Stimulated activated CD4-positive, alpha-beta T cell treated with anti-CD3 and anti-CD28 coated beads, Interleukin-2, amount 100 ng/mL, for 48 hours (primary cell): ENCODE measurements around the gene CCDC92.
"Not testable (repeated sequence)": the region's sequence is repeated elsewhere in the genome, so short reads cannot be mapped to it uniquely, and the experiment has no call there.

Source experiments
- DNase-seq, 2 donors: peaks; one replicate each; pipeline ENCODE4 v3.0.0-alpha.2; 2020

Gene CCDC92

DNA sequence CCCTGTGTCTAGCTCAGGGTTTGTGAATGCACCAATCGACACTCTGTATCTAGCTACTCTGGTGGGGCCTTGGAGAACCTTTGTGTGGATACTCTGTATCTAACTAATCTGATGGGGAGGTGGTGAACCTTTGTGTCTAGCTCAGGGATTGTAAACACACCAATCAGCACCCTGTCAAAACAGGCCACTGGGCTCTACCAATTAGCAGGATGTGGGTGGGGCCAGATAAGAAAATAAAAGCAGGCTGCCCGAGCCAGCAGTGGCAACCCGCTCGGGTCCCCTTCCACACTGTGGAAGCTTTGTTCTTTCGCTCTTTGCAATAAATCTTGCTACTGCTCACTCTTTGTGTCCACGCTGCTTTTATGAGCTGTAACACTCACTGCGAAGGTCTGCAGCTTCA lies 25.1 kb downstream of the CCDC92 start:
- not testable (repeated sequence) for DNase-seq

DNA sequence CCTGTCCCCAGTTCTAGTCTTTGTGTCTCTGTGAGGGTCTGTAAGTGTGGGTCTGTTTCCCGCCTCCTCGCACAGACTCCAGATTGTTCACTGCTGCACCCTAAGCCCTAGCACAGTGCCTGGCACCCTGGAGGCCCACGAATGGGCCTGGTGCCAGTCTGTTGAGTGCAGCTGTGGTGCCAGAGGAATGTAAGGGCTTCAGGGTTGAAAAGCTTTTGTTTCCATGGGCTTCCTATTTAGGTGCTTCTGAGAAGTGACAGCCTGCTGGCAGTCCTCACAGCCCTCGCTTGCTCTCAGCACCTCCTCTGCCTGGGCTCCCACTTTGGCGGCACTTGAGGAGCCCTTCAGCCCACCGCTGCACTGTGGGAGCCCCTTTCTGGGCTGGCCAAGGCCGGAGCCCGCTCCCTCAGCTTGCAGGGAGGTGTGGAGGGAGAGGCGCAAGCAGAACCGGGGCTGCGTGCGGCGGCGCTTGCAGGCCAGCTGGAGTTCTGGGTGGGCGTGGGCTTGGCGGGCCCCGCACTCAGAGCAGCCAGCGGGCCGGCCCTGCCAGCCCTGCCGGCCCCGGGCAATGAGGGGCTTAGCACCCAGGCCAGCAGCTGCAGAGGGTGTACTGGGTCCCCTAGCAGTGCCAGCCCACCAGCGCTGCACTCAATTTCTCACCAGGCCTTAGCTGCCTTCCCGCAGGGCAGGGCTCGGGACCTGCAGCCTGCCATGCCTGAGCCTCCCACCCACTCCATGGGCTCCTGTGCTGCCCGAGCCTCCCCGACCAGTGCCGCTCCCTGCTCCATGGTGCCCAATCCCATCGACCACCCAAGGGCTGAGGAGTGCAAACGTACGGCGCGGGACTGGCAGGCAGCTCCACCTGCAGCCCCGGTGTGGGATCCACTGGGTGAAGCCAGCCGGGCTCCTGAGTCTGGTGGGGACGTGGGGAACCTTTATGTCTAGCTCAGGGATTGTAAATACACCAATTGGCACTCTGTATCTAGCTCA lies 25.8 kb downstream of the CCDC92 start:
- DNase-seq = not testable (repeated sequence)

DNA sequence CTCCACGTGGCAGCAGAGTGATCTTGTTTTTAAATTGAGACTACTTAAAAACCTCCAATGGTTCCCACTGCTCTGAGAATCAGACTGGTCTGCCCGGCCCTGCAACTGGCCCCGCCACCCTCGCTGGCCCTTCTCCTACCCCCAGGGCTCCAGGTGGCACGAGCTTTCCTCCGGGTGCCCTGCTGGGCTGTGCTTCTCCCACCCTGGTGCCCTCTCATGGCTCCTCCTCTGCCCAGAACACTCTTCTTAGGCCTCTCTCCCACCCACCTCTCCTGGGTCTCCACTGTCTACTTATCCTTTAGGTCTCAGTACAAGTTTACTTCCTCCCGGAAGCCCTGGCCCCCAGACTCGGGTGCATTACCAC lies 26.5 kb downstream of the CCDC92 start:
- DNase-seq = no peak

DNA sequence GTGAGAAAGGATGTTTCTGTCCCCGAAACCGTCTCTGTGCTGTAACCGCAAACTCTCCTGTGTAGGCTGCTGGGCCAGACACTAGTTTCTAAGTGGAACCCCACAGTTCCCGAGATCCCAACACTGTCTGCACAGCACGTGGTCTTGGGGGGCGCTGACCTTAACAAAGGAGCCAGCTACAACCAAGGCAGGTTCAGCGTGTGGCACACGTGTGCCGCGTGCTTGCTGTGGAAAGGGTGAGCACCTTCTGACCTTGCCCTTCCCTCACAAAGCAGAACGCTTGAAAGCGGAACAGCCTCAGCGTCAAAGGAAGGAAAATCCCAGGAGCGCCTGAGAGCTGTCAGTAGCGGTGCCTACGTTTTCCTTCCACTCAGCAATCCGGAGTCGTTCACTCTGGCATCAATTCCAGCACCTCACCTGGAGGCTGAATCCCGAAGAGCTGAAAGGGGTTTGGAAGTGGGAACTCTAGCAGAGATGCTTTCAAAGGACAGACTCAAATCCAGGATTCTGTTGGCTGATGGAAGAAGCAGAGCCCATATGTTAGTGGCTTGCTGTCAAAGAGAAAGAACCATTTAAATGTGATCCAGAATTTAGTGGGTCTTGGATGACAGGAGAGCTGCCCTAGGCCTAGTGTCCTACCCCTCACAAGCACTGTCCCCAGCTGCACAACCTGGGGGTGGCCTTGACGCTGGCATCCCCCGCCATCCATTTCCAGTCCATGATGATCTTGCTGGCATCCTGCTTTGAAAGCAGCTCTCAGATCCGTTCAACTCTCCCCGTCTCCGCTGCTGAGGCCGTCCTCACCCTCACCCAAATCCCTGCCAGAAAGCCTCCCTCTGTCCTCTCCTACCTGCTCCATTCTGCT lies 27.1 kb downstream of the CCDC92 start:
- DNase-seq = no peak

DNA sequence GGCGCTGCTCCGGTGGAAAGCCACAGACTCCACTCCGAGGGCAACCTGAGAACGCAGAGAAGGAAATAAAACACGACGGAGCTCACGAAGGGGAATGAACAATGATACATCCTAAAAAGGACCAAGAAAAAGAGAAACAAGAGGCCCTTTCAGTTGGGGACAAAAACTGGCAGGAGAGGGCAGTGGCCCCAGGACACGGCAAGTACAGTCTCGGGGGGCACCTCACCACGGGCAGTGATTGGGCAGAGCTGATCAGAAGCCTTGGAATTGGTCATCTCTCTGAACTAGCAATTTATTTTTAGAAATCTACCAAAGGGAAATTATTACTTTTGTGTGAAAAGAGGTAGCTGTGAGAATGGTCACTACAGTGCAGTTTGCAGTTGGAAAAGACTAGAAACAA lies 27.9 kb downstream of the CCDC92 start:
- no peak for DNase-seq

DNA sequence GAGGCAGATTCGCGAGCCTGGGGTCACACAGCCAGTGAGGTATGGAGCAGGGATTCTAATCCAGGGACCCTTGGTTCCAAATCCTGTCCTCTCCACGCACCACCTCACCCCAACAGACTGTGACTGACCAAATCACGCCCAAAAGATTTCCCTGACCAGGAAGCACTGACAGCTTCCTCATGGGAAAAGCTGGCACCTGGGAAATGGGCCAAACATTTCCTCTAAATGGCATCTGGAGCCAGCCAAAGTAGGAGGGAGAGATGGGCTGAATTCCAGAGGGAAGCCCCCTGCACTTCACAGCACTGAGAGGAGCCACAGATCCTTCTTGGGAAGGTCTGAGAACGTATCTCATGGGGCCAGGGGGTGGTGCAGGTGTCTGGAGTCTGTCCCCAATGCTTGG lies 28.8 kb downstream of the CCDC92 start:
- DNase-seq = no peak

DNA sequence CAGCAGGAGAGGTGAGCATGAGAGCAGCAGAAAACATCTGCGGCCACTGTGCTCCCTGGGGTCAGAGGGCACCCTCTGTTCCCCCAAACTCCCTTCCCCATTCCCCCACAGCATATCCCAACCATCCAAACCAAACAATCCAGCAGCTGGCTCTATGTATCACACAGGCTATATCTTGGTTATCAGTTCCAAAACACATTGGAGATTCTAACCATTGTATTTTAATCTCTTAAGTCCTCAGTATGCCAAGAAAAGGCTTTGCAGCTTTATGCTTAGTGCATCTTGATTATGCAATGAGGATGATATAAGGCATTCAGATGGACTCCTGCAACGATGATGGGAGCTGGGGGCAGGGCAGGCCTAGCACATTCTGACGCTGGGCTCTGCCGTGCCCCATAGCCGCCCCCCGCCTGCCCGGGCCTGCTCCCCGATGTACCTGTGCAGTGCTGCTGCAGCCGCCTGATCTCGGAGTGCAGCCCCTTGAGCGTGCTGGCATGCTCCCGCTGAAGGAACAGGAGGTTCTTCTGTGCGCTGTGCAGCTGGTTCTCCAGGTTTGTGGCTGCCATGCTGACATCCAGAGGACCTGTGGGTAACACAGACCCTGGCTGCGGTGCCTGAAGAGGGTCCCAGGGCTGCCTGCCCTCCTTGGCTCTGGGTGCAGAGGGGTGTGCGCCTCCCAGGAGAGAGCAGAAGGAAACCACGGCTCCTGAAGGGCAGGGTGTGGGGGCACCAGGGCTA lies 29.6 kb downstream of the CCDC92 start:
- DNase-seq = no peak

DNA sequence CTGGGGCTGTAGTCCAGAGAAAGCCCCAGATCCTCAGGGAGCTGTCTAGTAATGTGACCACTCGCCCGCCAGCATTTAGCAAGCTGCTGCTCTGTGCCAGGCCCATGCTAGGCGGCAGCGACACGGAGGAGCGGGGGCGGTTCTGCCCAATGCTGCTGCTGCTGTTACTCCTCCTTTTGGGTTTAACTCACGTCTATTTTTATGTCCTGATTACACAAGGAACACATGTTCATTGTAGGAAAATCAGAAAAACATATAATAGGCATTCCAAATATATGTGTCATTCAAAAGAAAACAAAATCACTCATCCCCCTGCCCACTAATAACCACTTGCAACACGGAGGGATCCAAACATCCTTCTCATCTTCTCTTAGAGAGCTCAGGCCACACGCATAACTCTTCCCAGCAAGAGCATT lies 30.4 kb downstream of the CCDC92 start:
- no peak for DNase-seq

DNA sequence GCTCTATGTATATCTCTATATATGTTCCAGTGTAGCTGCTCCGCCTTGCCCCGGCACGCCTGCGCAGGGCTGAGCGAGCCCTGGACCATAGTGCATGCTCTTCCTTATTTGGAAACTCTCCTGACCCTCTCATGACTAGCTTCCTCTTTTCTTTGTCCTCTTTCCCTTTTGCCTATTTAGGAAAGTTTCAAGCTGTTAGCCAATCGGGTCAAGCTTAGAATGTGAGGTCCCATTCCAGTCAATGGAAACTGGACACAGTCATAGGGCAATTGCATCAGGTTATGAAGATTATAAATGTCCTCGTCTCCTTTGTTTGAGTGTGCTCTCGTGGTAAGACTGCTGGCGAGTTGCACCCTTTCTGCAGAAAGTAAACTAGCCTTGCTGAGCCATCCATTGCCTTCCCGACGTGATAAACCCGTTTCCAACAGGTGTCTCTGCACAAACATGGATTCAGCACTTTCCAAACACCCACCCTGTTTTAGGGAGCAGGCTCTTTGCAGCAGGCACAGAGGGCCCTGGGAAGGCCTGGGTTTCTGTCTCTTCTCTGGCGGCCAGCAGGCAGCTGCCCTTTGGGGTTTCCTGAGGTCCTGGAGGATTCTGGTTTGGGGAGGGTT lies 30.9 kb downstream of the CCDC92 start:
- DNase-seq = no peak

DNA sequence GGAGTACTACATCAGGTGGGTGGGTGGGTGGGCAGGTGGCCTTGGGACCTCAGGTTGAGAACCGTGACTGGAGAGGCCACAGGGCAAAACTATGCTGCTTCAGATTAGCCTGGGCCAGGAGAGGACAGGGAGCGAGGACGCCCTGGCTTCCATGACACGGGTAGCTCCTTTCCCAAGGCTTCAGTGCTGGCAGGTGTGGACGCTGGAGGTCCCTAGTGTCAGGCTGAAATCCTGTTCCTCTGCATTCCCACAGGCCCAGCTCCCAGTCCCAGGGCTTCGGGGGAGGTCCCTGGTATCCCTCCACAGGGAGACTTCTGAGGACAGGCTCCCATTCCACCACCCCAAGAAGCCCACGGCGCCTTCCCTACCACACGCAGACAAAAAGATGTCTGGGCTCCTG lies 31.6 kb downstream of the CCDC92 start:
- DNase-seq = no peak

DNA sequence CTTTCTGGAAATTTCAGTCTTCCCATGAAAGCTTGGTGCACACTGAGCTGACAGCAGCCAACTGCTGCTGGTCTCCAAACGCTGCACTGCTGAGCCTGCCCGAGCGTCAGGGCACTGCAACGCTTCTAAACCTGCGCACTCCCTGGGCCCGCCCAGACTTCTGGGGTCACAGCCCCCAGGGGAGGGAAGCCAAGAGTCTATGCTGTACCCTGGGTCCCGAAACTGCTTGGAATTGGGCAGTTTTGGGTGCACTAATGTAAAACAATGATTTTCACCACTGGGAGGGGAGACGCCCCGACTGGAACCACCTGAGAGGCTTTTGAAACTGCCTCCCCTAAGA lies 32.0 kb downstream of the CCDC92 start:
- DNase-seq = no peak

DNA sequence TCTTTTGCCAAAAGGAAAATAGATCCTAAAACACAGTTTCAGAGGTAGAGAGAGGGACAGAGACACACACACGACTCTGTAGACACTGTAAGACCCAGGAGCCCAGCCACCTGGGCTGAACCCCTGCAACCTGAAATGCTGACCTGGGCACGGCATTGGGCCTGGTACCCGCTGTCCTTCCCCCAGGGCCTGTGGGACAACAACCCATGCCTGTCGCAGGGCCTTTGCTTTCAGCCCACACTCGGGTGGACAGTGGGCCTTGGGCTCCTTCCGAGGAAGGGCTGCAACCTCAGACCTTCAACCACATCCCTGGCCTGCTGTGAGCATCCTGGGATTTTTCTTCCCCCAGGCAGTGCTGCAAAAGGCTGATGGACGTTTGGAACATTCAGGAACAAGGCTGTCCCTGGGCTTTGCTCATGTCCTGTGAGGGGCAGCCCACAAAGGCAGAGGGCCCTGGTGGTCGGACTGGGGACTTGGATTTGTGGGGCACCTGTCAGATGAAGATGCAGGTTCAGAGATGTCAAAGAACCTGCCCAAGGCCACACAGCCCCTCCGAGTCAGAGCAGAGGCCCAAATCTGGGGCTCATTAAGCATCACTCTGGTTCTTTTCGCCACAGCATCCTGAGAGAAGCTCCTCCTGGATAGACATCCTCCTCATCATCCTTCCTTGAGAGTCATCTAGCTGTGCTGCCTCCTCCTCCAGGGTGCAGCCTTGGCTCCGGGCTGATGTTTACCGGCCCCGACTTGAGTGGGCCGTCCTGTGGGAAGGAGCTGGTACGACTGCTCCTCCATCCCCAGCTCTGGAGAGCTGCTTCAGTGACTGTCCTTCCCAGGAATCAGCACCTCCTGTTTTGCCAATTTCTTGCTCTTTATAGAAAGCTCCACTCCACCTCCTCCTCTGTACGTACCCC lies 32.7 kb downstream of the CCDC92 start:
- DNase-seq = no peak

DNA sequence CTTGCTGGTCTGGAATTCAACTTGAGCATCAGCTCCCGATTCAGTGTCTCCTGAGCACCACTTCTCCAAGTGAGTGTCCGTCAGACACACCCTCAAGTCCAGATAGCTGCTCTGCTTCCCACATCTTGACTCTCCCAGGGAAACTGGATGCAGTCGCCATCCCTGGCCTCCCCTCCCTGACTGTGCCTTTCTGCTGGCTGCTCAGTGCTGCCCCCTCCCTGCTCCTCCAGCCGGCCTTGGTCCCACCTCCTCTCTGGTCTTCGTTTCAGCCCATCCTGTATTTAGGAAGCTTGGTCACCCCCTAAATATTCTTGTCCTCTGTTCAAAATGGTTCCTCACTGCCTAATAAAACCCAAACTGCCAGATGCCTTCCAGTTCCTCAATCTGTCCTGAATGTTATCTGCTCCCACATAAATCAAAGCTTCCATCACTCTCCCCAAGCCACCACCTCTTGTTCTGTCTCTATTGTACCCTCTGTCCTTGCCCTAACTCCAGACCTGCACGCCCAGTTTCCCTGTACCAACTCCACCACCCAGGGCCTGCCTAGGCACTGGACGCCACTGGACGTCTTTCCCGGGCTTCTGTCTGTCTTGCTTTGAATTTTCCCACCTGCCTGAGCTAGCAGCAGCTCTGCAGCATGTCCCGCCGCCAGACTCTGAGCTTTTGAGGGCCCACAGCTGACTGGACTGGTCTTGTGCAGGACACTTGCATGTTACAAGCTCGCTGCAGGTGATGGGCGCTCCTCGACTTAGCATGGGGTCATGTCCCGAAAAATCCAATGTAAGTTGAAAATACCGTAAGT lies 33.8 kb downstream of the CCDC92 start:
- DNase-seq = no peak

DNA sequence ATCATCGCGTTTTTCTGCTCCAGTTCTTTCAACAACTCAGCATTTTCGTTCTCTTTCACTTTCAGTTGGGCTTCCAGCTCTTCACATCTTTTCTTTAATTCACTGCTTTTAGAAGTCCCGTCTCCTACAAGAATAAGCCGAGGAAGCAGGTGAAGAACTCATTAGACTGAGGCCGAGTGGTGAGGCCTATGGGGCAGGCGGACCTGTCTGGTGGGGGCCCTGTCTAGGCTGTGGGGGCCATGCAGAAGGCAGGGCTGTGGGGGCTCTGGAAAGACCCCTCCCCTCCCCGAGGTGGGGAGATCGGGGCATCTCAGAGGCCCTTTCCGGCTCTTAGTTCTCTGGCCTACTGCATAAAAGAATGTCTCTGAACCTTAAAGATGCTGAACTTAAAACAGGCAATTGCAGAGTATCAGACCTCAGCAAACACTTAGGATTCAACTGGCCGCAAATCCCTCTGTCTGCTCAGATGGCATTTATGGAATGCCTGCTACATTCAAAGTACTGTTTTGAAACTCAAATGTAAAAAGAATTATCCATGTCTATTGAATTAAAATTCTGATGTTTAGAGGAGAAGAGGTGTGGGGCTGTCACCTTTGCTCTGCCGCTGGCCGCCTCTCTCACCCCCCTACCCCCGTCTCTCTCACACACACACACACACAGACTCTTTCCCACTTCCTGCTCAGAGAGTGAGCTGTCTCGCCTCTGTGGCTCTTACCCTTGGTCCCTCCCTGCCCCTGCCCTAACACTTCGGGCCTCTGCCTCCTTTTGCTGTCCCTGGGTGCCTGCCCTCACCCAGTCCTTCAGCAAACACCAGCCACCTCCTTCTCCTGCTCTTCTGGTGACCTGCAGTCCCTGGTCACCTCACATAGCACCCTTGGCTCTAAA lies 34.7 kb downstream of the CCDC92 start:
- DNase-seq = peak; percentile 20 to 34

DNA sequence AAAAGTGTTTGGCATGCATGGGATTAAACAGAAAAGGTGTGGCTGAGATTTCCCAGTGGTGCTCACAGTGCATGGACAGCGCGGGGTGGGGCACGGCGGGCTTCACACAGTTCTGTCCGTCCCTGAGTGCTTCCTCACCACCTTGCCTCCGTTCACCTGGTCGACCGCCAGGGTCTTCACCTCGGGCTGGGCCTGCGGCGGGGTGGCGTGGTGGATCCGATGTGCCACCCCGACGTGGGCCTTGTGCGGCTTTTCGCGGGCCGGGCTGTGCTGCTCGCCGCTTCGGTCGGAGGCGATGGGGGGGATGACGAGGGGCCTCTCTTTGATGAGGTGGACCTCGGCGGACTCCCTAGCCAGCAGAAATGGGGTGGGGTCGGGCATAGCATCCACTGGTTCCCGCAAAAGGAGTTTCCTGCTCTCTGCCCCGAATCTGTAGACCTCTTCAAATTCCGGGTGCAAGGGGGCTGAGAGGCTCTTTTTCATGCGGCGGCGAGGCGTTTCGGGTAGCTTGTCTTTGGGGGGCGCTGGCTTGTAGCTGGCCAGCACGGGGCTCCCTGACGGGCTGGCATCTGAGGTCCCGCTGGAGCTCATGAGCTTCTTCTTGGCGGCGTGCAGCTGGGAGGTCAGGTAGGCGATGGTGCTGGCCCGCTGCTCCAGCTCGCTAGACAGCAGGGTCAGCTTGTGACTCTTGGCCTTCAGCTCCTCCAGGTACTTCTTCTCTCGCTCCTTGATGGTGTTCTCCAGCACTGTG lies 35.5 kb downstream of the CCDC92 start:
- no peak for DNase-seq

DNA sequence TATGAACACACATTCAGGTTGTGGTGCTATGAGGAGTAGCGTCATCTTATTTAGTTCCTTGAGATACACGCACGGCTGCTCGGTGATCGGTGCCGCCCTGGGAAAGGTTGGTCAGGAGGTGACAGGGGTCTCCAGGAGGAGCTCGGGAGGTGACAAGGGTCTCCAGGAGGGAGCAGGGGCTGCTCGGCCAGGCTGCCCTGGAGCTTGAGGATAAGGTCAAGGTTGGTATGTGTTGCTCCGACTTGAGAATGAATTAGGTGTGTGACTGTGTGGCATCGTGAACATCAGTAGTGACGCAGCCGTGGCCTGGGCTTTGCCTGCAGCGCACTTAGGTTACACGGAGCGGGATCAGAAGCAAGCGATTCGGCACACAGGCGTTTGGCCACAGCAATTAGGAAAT lies 36.2 kb downstream of the CCDC92 start:
- no peak for DNase-seq

DNA sequence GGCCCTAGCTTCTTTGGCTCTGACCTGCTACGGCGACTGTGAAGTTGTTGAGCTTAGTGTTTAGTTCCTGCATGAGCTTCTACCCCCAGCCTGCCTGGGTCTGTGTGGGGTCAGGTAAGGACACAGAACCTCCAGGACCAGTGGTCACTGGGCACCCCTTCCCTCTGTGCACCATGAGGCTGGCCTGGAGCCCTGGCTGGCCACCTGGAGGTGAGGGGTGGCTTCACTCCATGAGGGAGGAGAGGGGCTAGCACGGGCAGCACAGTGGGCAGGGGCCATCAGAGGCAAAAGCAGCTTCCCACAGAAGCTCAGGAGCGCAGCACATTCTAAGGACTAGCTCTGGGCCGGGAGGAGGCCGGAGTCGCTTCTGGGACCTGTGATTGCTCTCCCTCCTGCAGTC lies 36.7 kb downstream of the CCDC92 start:
- DNase-seq = no peak

DNA sequence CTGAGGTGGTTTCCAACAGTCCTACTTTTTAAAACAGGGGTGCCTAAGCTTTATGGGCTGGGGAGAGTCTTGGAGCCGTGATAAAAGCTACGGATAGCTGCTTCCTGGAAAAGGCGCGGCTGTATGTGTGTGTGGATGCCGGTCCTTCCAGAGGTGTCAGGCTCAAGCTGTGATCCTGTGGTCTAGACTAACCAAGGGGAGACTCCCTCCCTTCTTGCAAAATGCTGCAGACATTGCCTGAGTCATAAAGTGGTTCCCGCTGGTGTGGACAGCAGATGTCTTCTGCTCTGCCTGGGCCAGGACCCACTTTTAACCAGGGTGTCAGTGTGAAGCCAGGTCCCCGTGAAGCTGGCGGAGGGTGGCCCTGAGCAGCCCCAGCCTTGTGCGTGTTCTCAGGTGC lies 37.8 kb downstream of the CCDC92 start:
- no peak for DNase-seq

DNA sequence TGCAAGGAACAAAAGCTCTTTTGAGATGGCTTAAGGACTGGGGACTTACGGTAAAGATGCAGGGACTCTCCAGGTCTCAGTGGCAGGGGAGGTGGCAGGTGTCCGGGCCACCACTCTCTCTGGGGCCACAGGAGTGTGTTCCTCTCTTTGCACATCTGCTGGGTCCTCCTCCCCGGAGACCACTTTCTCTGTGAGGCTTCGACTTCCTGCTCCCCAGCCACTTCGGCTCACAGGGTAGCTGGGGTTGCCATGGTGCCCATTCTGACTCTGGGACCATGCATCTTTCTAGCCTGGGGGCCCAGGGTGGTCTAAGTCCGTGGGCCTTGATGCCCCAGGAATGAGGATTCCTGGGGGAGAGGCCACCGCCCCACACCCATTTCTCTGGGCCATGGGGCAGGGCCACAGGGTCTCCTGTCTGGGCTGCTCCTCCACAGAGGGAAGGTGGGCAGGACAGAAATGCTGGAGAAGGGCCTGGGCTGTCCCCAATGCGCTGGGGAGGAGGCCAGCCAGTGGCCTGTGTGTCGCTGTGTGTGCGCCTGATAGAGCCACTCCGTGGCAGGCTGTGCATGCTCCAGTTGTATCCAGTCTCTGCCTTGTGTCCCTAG lies 38.5 kb downstream of the CCDC92 start:
- no peak for DNase-seq
